Epithelial cell of proximal tubule (primary cell): ENCODE data around the gene ABHD14A. TPM values are rescaled to one million over a fixed set of nuclear protein-coding genes. Genes with fewer than 3 reads are reported as not detected.
"Not testable (repeated sequence)": the region's sequence is repeated elsewhere in the genome, so short reads cannot be mapped to it uniquely, and the experiment has no call there.

ENCODE experiments used
- DNase-seq: peaks from one replicate; pipeline ENCODE4 v3.0.0-alpha.2; 2011; ENCODE audit warnings: low read depth
- H3K4me3 ChIP-seq: 2 replicates; pipeline ENCODE4 v1.5.1; 2011; ENCODE audit warnings: low read depth, mild to moderate bottlenecking, low read length
- CTCF ChIP-seq: conservative IDR thresholded peaks from 2 replicates; pipeline ENCODE4 v1.5.1; 2012; ENCODE audit warnings: low read depth, mild to moderate bottlenecking, low read length
- total RNA-seq: library from RNA; depleted of rRNA; stranded (reverse); fragments of >200 nt; gene quantifications from 2 replicates; pipeline ENCODE4 v1.2.3, GENCODE V29; 2015

Gene ABHD14A
- total RNA-seq, result 13.8 and 18.9 TPM in 2 replicates

GRCh38 chr3:51974963-51975851 is at the start of gene ABHD14A:
TSS of gene ABHD14A (plus strand) at chr3:51975064. CDS start at chr3:51975136, 72 bp downstream.
- DNase-seq, result no peak
- peak within 1 kb of the TSS; percentile 84 for H3K4me3 ChIP-seq
- TF ChIP-seq CTCF, result no peak

- H3K4me3 ChIP-seq, result no peak overlapping the region
- no peak for TF ChIP-seq CTCF
- no peak for DNase-seq
These were observed 47.5 kb upstream of the ABHD14A start for GRCh38 chr3:51927061-51927977.

GRCh38 chr3:51928438-51928837 is 46.4 kb upstream of the ABHD14A start:
- H3K4me3 ChIP-seq, result no peak overlapping the region
- TF ChIP-seq CTCF, result no peak
- no peak for DNase-seq

- DNase-seq, result not testable (repeated sequence)
These were observed 45.9 kb upstream of the ABHD14A start for GRCh38 chr3:51928981-51929380.

GRCh38 chr3:51929420-51930003 is 45.4 kb upstream of the ABHD14A start:
- TF ChIP-seq CTCF, result no peak
- H3K4me3 ChIP-seq, result no peak overlapping the region
- no peak for DNase-seq

More at GRCh38 chr3:51928981-51929380, 45.9 kb upstream of the ABHD14A start:
- H3K4me3 ChIP-seq, result not testable (repeated sequence)

- no peak for DNase-seq
- no peak for TF ChIP-seq CTCF
- no peak overlapping the region for H3K4me3 ChIP-seq
These were observed 44.4 kb upstream of the ABHD14A start for GRCh38 chr3:51930439-51930838.

GRCh38 chr3:51931756-51932155 is 43.1 kb upstream of the ABHD14A start:
- no peak for DNase-seq
- H3K4me3 ChIP-seq, result no peak overlapping the region
- no peak for TF ChIP-seq CTCF
